ENCODE results near the gene ARAF.

ARAF gene

GRCh38 chrX:47564438-47565085 lies 3.6 kb downstream of the ARAF start:
- no peak for DNase-seq (ENCODE audit: low spot score)

- no peak for DNase-seq (ENCODE audit: low spot score)
Observed at GRCh38 chrX:47566841-47567240, 5.8 kb downstream of the ARAF start.

- peak; percentile 43 for DNase-seq (ENCODE audit: low spot score)
Observed at GRCh38 chrX:47568656-47569295, 7.8 kb downstream of the ARAF start.

- DNase-seq (ENCODE audit: low spot score) = no peak
Observed at GRCh38 chrX:47570794-47571193, 9.8 kb downstream of the ARAF start.

- no peak for DNase-seq (ENCODE audit: low spot score)
Observed at GRCh38 chrX:47571215-47571614, 10.2 kb downstream of the ARAF start.

- no peak for DNase-seq (ENCODE audit: low spot score)
Observed at GRCh38 chrX:47571896-47572295, 10.9 kb downstream of the ARAF start.

GRCh38 chrX:47572773-47573340 lies 11.9 kb downstream of the ARAF start:
- no peak for DNase-seq (ENCODE audit: low spot score)

GRCh38 chrX:47573341-47574075 lies 12.5 kb downstream of the ARAF start:
- DNase-seq (ENCODE audit: low spot score) = no peak

GRCh38 chrX:47574076-47574546 lies 13.1 kb downstream of the ARAF start:
- DNase-seq (ENCODE audit: low spot score) = no peak

- DNase-seq (ENCODE audit: low spot score) = no peak
Observed at GRCh38 chrX:47574547-47575301, 13.7 kb downstream of the ARAF start.

GRCh38 chrX:47576021-47576898 lies 15.3 kb downstream of the ARAF start:
- no peak for DNase-seq (ENCODE audit: low spot score)

GRCh38 chrX:47577424-47577823 lies 16.4 kb downstream of the ARAF start:
- DNase-seq (ENCODE audit: low spot score) = no peak

- no peak for DNase-seq (ENCODE audit: low spot score)
Observed at GRCh38 chrX:47577901-47578300, 16.9 kb downstream of the ARAF start.

- DNase-seq (ENCODE audit: low spot score) = peak; percentile 2
Observed at GRCh38 chrX:47578692-47579091, 17.7 kb downstream of the ARAF start.

- no peak for DNase-seq (ENCODE audit: low spot score)
Observed at GRCh38 chrX:47579537-47579936, 18.5 kb downstream of the ARAF start.

GRCh38 chrX:47581731-47582647 lies 21.0 kb downstream of the ARAF start, which contains the start of gene TIMP1:
TIMP1 (plus strand) TSS chrX:47582436; CDS start chrX:47583416, 980 bp downstream.
- DNase-seq (ENCODE audit: low spot score) = peak; percentile 31

- DNase-seq (ENCODE audit: low spot score) = peak; percentile 3
Observed at GRCh38 chrX:47583240-47583861, 22.3 kb downstream of the ARAF start.

- DNase-seq (ENCODE audit: low spot score) = no peak
Observed at GRCh38 chrX:47584714-47585113, 23.7 kb downstream of the ARAF start.

GRCh38 chrX:47585273-47585672 lies 24.3 kb downstream of the ARAF start:
- DNase-seq (ENCODE audit: low spot score) = peak; percentile 4
